ENCODE results near the gene TSHR. TPM values are rescaled to one million over a fixed set of nuclear protein-coding genes. Genes with fewer than 3 reads are reported as not detected.

The TSHR gene
- total and polyA plus RNA-seq, 2 experiments from 2014 or later, result 0.59 to 0.78 TPM

- no peak for TF ChIP-seq ETS1 (IDR thresholded peaks at IDR 0.05)
- no peak for TF ChIP-seq EZH2 (IDR thresholded peaks at IDR 0.05; ENCODE audit: low read depth, unreplicated experiment)
- TF ChIP-seq CREB1 (CRISPR knock-in tag; IDR thresholded peaks at IDR 0.05; ENCODE audit: low read depth), result no peak
- no peak for TF ChIP-seq ZNF462 (CRISPR knock-in tag; IDR thresholded peaks at IDR 0.05)
These were observed 238.7 kb downstream of the TSHR start (continued) for GRCh38 chr14:81193924-81194633.

Other genes starting within 250 kb of the TSHR start
- gene CEP128, start 13.9 kb upstream of the TSHR start, total RNA-seq (2014; rRNA removed; shearing (Covaris generic)), result 17.6 and 18.8 TPM in 2 replicates
- gene CEP128, start 13.9 kb upstream of the TSHR start, polyA plus RNA-seq (2016; fragmentation: Nextera tagmentation; extraction: Ambion mirVana), result 5.9 and 7.6 TPM in 2 replicates